HEK293T (cell line): Measurements from ENCODE around the gene SLX4IP.

Experiments used
- CTCF ChIA-PET: fragments of 350-600 bp; formaldehyde crosslinking; extraction: SDS; loops from one replicate; lab custom pipeline; 2021; ENCODE audit warnings: antibody characterized with exemption, inconsistent platforms; lab: Yijun Ruan, JAX
- POLR2A ChIA-PET: fragments of 350-600 bp; formaldehyde crosslinking; extraction: SDS; loops from one replicate; lab custom pipeline; 2020; ENCODE audit warnings: antibody characterized with exemption, inconsistent platforms; lab: Yijun Ruan, JAX
- DNase-seq: peaks from one replicate; pipeline ENCODE4 v3.0.0; 2012; ENCODE audit warnings: mixed read lengths; ENCODE audit errors: extremely low spot score
- ARNT ChIP-seq: fragments of 450-650 bp; IDR thresholded peaks from 2 replicates; pipeline ENCODE4 v1.6.1; 2017; ENCODE audit warnings: mild to moderate bottlenecking
- BHLHE40 ChIP-seq: fragments of 450-650 bp; IDR thresholded peaks from 2 replicates; pipeline ENCODE4 v1.6.1; 2016; ENCODE audit warnings: mild to moderate bottlenecking, moderate library complexity, borderline replicate concordance
- CTBP1 ChIP-seq: fragments of 450-650 bp; IDR thresholded peaks from 2 replicates; pipeline ENCODE4 v1.6.1; 2016; ENCODE audit warnings: borderline replicate concordance
- ELF4 ChIP-seq: fragments of 450-650 bp; IDR thresholded peaks from 2 replicates; pipeline ENCODE4 v1.6.1; 2017; ENCODE audit warnings: antibody characterized with exemption
- FOXA1 ChIP-seq: fragments of 450-650 bp; IDR thresholded peaks from 2 replicates; pipeline ENCODE4 v1.6.1; 2016; ENCODE audit warnings: mild to moderate bottlenecking
- FOXK2 ChIP-seq: fragments of 450-650 bp; IDR thresholded peaks from 2 replicates; pipeline ENCODE4 v1.6.1; 2016; ENCODE audit warnings: mild to moderate bottlenecking
- FOXM1 ChIP-seq: fragments of 450-650 bp; IDR thresholded peaks from 2 replicates; pipeline ENCODE4 v1.6.1; 2017; ENCODE audit warnings: mild to moderate bottlenecking, borderline replicate concordance
- HDGF ChIP-seq: fragments of 450-650 bp; IDR thresholded peaks from 2 replicates; pipeline ENCODE4 v1.6.1; 2017; ENCODE audit warnings: antibody characterized with exemption, borderline replicate concordance
- L3MBTL2 ChIP-seq: fragments of 450-650 bp; conservative IDR thresholded peaks from 2 replicates; pipeline ENCODE4 v1.6.1; 2016; ENCODE audit warnings: mild to moderate bottlenecking
- LEF1 ChIP-seq: fragments of 450-650 bp; IDR thresholded peaks from 2 replicates; pipeline ENCODE4 v1.6.1; 2017; ENCODE audit warnings: mild to moderate bottlenecking, borderline replicate concordance
- NFRKB ChIP-seq: fragments of 450-650 bp; IDR thresholded peaks from 2 replicates; pipeline ENCODE4 v1.6.1; 2016; ENCODE audit warnings: mild to moderate bottlenecking, moderate library complexity
- PKNOX1 ChIP-seq: fragments of 450-650 bp; IDR thresholded peaks from 2 replicates; pipeline ENCODE4 v1.6.1; 2016
- SP1 ChIP-seq: fragments of 450-650 bp; IDR thresholded peaks from 2 replicates; pipeline ENCODE4 v1.6.1; 2017
- SUZ12 ChIP-seq: fragments of 450-650 bp; IDR thresholded peaks from 2 replicates; pipeline ENCODE4 v1.6.1; 2016; ENCODE audit warnings: mild to moderate bottlenecking
- TARDBP ChIP-seq: fragments of 450-650 bp; IDR thresholded peaks from 2 replicates; pipeline ENCODE4 v1.6.1; 2016
- ZNF384 ChIP-seq: fragments of 450-650 bp; IDR thresholded peaks from 2 replicates; pipeline ENCODE4 v1.6.1; 2016

Gene SLX4IP

DNA sequence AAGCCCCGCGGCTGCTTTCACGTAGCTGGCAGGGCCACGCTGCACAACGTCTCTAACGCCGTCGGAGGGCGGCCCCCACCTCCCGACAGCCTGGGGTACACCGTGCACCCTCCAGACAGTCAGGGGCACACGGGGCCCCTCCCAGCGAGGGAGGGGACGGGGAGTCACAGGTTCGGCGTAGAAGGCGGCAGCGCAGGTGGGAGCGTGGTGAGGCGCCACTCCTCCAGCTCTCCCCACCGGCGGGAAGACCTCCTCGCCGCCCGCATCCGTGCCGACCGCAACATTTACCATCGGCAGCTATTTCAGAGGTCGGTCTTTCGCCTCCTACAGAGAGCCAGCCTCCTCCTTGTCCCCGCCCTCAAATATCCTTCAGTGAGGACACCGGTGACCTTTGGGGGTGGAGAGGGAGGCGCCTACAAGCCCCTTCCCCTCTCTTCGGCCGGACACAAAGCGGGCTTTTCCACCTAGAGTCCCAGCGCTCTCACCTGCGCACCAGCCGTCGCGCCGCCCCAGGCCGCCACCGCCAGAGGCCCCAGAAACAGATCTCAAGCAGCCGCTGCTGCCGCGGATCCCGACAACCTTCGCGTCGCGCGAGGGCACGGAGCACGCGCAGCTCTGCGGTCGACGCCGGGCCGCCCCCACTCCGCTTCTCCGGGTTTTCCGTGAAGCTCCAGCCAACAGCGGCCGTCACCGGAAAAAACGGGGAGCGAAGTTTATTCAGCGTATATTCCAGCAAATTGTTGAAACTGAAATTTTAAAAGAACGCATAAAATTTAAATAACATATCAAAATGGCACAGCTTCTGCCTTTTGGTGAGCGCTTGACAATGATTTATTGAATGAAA lies 1.3 kb upstream of the SLX4IP start, which contains the start of gene MKKS:
Gene MKKS, minus strand, starts transcription at position 600 of the 844 bp plus-strand sequence. CDS start 20,708 bp downstream, outside the sequence.
- CTCF ChIA-PET = interaction anchor here (0.6 kb wide), 1 partner anchor 170 kb away, joined by 4 read pairs; no protein-coding TSS in a partner anchor

DNA sequence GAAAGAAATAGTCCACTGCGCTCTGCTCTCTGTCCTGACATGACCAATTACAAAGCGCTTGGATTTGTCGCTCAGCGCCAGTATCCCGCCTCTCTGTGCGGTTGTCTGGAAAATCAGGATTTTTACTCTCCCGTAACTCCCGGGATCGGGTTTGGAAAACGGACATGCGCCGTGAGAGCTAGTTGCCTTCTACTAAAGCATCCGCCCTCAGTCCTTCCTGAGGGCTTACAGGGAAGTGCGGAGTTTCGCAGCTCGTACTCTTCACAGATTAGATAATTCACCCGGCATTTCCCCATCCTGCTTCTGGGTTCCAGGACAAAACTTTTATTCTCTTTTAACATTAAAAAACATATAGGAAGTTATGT lies 656 bp upstream of the SLX4IP start:
- peak; percentile 80 for DNase-seq
- TF ChIP-seq FOXM1 = no peak
- peak; percentile 95 for TF ChIP-seq PKNOX1
- ChIA-PET CTCF (no interaction called here), POLR2A (interaction anchor here (0.6 to 2.4 kb wide), 16 partner anchors 9 to 796 kb away, joined by 3 to 11 read pairs (median 3); no protein-coding TSS in a partner anchor)

More for the DNA sequence above, 1.3 kb upstream of the SLX4IP start, which contains the start of gene MKKS:
- TF ChIP-seq L3MBTL2 (peak; percentile 96), FOXM1 (0 out of 2 replicates have a peak, but pooled peaks have one; percentile 8), HDGF (no peak)
- DNase-seq = peak; percentile 78
- POLR2A ChIA-PET = interaction anchor here (0.5 to 2.4 kb wide), 15 partner anchors 8 to 403 kb away, joined by 3 to 11 read pairs (median 3); no protein-coding TSS in a partner anchor

GRCh38 chr20:10436053-10436699 lies 1.1 kb downstream of the SLX4IP start:
- CTCF ChIA-PET = interaction anchor here (0.6 kb wide), 1 partner anchor 17 kb away, joined by 3 read pairs; no protein-coding TSS in a partner anchor
- no peak for TF ChIP-seq HDGF
- TF ChIP-seq ARNT = no peak
- no peak for TF ChIP-seq PKNOX1
- TF ChIP-seq L3MBTL2 = no peak
- no peak for TF ChIP-seq ZNF384
- no peak for TF ChIP-seq FOXM1
- no peak for TF ChIP-seq LEF1
- TF ChIP-seq FOXK2 = no peak
- no peak for TF ChIP-seq SUZ12
- no peak for TF ChIP-seq FOXA1
- TF ChIP-seq ELF4 = no peak
- TF ChIP-seq NFRKB = no peak
- TF ChIP-seq CTBP1 = no peak
- no peak for TF ChIP-seq BHLHE40
- no peak for TF ChIP-seq TARDBP
- DNase-seq = no peak
- POLR2A ChIA-PET = no interaction called here

DNA sequence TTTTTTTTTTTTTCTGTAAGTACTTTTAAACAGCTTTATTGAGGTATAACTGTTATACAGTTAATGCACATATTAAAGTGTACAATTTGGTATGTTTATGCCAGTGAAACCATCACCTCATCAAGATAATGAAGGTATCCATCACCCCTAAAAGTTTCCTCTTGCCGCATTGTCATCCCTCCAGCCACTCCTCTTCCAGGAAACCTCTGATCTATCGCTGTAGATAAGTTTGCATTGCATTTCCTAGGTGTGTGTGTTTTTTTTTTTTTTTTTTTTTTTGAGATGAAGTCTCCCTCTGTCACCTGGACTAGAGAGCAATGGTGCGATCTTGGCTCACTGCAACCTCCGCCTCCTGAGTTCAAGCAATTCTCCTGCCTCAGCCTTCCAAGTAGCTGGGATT lies 3.1 kb downstream of the SLX4IP start:
- ChIA-PET POLR2A (no interaction called here), CTCF (interaction anchor here (0.6 to 1.4 kb wide), 2 partner anchors 11 to 15 kb away, joined by 3 read pairs; no protein-coding TSS in a partner anchor)
- DNase-seq = no peak
- TF ChIP-seq ARNT = no peak
- TF ChIP-seq CTBP1 = no peak
- no peak for TF ChIP-seq LEF1
- no peak for TF ChIP-seq PKNOX1
- TF ChIP-seq ELF4 = no peak
- TF ChIP-seq NFRKB = no peak
- TF ChIP-seq ZNF384 = no peak
- TF ChIP-seq TARDBP = no peak
- no peak for TF ChIP-seq SUZ12
- no peak for TF ChIP-seq FOXA1
- TF ChIP-seq SP1 = no peak
- no peak for TF ChIP-seq L3MBTL2
- no peak for TF ChIP-seq BHLHE40
- TF ChIP-seq HDGF = no peak
- no peak for TF ChIP-seq FOXK2

- TF ChIP-seq TARDBP (no peak), SP1 (no peak), ARNT (no peak), BHLHE40 (no peak), CTBP1 (no peak), L3MBTL2 (no peak), SUZ12 (no peak), FOXM1 (no peak), HDGF (no peak), ELF4 (no peak), PKNOX1 (no peak), FOXK2 (no peak), NFRKB (no peak), FOXA1 (no peak)
- ChIA-PET CTCF (no interaction called here), POLR2A (interaction anchor here (3.7 kb wide), 1 partner anchor 10 kb away, joined by 11 read pairs; the partner anchor contains the start of genes MKKS and SLX4IP)
Measured at GRCh38 chr20:10443936-10444335, 8.8 kb downstream of the SLX4IP start.

More at GRCh38 chr20:10443936-10444335, 8.8 kb downstream of the SLX4IP start:
- DNase-seq = no peak
